NOMO-1 treated with DMSO at 0.1 percent for 48 hours (cell line): ENCODE results near the gene ZFAND3.

Source experiments
- DNase-seq: peaks from one replicate; lab custom pipeline; 2025; ENCODE audit not compliant: unreplicated experiment; lab: John Stamatoyannopoulos, UW

ZFAND3 gene

DNA sequence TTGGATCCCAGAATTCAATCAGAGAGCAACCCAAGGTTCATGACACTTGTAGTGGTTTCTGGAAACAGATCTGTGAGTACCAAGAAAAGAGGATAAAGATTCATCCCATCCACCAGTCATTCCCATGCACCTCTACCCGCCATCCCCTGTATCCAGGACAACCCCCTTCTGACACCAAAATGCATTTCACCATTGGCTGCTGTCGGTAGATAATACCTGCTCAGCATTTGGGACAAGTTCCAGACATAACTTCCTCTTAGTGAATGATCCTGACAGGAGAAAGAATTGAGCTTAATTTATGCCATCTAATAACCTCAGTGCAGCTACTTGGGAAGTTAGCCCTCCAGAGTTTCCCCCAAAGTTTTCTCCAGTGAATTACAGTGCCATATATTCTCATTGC, 329.1 kb downstream of the ZFAND3 start:
- DNase-seq = no peak

DNA sequence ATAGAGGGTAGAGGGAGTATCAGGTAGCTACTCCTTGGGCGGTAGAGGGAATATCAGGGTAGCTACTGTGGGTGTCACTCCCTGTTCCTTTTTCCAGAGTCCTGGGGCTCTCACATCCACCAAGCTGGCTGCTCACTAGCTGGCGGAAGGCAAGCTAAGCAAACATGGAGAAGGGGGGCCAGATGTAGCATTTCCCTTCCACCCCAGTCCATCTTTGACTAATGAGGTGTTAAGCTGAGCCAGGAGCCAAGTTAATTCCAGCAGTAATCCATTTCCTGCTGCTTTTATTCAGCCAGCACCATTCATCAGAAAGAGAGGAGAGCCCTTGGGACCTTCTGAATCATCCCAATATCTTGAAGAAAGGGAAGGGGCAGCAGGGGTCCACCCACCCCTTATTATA, 330.0 kb downstream of the ZFAND3 start:
- no peak for DNase-seq

DNA sequence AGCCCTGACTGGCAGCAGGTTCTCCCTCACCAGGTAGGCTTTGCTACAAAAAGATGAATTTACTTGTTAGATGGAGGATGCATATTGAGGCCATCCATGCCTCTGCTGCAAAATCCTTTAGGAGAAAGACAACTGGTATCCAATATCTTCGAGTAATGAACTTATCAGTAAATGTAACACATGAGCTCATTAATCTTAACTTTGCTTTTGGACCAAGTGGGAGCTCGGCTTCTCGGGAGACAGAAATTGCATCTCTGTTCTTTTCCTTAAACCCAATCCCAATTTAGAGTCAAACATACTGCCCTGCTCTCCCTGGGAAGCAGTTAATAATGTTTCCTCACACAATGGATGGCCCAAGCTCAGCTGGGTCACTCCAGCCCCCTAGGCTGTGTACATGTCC, 330.5 kb downstream of the ZFAND3 start:
- DNase-seq = no peak

DNA sequence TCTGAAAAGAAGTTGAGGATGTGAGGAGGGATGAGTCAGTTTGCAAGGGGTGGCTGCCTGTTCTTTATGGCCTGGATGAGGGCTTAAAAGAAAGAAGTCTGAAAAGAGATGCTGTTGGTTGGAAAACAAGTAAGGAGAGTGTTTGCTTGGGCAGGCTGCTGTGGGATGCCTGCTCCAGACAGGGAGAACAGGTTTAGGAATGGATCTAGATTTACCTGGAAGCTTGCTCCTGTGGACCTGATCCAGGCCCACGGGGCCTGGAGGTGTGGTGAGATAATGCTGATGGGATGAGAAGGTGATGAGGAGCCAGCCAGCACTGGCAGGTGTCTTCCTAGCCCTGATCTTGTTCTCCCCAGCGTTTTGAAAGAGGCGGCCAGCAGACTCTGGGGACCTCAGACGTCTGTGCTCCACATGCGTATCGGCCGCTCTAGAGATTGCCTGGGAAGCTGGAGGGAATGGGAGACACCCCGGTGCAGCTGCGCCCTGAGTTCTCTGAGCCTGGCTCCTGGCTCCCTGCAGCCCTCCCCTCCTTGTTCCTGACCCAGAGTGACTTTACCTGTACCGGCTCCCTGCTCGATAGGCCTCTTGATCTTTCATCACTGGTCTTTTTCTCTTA, 331.3 kb downstream of the ZFAND3 start:
- no peak for DNase-seq

- no peak for DNase-seq
Measured at GRCh38 chr6:38151580-38152500, 332.3 kb downstream of the ZFAND3 start.

- no peak for DNase-seq
Measured at GRCh38 chr6:38152620-38153019, 333.1 kb downstream of the ZFAND3 start.

DNA sequence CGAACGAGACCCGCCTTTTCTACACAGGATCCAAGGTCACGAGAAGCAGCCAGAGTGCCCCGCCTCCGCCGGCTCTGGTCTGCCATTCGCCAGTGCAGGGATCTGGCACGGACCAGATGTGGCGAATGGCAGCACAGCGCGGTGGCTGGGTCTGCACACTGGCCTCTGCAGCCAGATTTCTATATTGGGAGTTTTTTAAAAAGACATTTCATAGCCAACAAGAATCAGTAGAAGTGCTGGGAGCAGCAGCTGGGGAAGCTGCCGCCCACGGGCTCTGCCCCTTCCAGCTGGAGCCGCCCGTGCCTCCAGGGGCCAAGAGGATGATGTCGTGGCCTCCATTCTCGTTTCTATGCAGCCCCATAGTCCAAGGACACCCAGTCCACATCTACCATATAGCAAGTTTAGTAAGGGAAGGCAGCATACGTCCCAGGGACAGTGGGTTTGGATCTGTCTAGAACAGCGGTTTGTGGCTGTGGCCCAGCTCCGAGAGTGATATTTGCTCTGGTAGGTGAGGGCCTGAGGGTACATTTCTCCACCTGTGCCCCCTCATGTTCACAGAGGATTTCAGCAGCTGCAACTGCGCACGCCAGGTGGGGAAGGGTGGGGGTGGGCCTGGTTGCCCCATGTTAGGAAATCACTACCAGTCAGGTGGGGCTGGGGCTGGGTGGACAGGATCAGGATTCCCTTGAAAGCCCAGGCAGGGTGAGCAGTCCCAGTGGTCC, 333.7 kb downstream of the ZFAND3 start:
- no peak for DNase-seq

- no peak for DNase-seq
Measured at GRCh38 chr6:38153798-38154345, 334.3 kb downstream of the ZFAND3 start.

DNA sequence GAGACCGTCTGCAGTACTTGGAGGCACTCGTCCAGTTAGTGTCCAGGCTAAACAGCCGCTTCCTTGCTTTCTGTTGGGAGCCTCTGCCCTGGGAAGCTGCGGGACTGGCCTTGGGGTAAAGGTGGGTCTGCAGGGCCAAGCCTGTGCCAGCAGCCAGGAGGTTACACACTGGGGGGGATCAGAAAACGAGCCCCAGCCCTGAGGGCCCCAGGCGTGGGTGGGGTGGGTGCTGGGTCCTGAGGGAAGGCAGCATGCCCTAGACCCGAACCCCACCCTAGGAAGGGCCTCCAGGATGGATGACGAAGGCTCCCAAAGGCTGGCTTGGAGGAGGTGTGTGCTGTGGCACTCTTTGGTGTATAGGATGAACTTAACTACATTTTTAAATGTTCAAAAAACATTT, 335.2 kb downstream of the ZFAND3 start:
- no peak for DNase-seq

DNA sequence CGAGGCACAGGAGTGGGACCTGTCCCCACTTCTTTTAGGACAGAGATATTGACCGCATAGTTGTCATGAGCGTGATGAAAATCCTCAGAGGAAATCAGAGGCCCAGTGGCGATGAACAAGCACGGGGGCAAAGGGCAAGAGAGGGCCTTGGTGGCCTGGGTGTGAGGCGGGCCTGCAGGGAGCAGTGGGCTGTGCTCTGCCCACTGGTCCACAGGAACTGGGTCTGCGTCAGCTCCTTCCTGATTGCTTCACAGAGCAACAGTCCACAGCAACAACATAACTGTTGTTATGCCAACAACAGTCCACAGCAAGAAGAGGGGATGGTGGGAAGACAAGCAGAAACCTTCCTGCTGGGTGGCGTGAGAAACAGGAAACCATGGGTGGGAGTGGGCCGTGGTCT, 335.6 kb downstream of the ZFAND3 start:
- DNase-seq = no peak

GRCh38 chr6:38155621-38156204, 336.2 kb downstream of the ZFAND3 start:
- DNase-seq = no peak

DNA sequence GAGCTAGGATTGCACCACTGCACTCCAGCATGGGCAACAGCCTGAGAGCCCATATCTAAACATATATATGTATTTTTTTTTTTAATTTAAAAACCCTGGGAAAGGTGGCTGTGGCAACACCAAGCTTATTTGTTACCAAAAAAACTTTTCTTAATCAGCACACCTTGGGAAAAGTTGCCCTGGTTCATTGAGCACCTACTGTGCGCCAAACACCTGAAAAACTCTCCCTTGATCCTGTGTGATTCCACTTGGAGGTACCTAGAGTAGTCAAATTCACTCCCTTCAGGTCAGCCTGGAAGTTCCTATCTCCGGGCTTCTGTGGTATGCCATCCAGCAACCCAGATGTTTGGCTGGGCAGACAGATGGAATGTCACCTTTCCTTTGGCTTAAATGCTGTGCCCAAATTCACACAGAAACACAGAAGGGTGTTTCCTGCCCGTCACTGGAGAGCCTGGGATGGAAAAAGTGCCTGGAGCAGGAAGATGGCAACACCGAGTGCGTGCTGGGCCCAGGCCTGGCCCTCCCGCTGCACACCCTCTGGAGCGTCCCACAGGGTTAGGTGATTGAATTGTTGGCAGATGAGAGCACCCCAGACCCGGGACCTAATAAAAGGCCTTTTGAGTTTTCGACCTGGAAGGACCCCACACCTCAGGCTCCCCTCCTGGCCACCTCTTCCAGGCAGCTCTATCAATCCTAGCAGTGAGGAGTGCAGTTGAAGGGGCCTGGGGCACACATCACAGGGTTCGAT, 337.5 kb downstream of the ZFAND3 start:
- DNase-seq = no peak

- DNase-seq = no peak
Measured at GRCh38 chr6:38157905-38158304, 338.4 kb downstream of the ZFAND3 start.

- no peak for DNase-seq
Measured at GRCh38 chr6:38158762-38159350, 339.3 kb downstream of the ZFAND3 start.

GRCh38 chr6:38159596-38159995, 340.1 kb downstream of the ZFAND3 start:
- DNase-seq = no peak

GRCh38 chr6:38160831-38161230, 341.3 kb downstream of the ZFAND3 start:
- no peak for DNase-seq

- no peak for DNase-seq
Measured at GRCh38 chr6:38161331-38161730, 341.8 kb downstream of the ZFAND3 start.

DNA sequence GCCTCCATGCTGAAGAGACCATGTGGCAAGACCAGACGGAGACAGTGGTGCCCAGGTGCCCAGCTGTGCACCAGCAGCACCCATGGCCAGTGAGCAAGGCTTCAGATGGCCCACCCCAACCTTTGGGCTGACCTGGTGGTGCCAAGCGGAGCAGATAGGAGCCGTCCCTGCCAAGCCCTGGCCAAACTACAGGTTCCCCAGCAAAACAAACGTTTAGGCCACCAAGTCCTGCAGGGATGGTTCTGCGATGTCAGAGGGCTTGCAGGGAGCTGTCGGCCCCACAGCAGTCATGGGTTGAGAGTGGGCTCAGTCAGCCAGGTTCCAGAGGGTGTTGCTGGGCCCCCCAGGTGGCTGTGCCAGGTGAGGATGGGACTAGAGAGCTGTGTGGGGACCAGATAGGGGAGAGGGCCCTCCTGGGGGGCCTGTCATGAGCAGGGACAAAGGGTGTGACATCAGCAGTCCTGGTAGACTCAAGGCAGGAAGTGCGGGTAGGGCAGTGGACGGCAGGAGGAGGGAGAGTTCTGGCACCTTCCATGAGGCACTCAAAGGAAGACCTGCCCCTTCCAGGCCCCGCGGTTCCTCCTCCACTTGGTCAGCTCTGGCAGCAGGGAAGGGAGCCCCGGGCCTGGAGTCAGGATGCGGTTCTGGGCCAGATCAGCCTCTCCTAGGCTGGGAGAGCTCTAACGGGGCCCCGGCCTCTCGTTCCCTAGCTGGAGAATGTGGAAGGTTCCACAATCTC, 342.4 kb downstream of the ZFAND3 start:
- no peak for DNase-seq

DNA sequence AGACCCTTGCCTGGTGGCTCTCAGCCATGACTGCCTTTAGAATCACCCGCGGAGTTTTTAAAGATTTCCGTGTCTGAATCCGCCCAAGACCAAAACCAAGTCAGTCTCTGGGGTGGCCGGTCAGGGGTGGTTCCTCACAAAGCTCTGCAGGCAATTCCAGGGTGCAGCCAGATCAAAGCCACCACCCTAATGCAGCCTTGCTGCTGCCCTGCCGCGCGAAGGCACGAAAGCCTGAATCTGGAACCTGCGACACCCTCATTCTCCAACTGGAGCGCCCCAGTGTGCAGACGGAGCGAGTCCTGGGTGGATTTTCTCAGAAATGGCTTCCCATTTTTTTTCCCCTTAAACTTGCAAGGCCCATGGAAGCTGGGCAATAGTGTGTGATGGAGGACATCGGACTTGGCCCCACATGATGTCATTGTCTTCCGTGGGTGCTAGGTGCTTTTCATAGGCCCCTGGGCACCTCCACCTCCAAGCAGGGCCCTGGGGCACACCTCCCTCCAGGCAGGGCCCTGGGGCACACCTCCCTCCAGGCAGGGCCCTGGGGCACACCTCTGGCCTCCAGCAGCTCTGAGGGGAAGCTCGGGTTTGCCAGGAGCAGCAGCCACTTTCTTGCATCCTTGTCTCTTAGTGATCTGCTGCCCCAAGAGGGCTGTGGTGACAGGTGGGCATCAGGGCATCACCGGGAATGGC, 343.1 kb downstream of the ZFAND3 start:
- no peak for DNase-seq
